GM10266 (cell line): ENCODE data around the gene HACD2.
"Not testable (repeated sequence)": the region's sequence is repeated elsewhere in the genome, so short reads cannot be mapped to it uniquely, and the experiment has no call there.

ENCODE experiments used
- DNase-seq: peaks from one replicate; pipeline ENCODE4 v3.0.0; 2012; ENCODE audit errors: extremely low spot score
- TF ChIP-seq, protein P1 (sequence below): IDR thresholded peaks from 2 replicates; pipeline ENCODE4 v1.5.1; 2012; ENCODE audit warnings: mild to moderate bottlenecking, low read depth; ENCODE audit not compliant: control insufficient read depth, insufficient read depth; ENCODE audit errors: missing control alignments

HACD2 gene

DNA sequence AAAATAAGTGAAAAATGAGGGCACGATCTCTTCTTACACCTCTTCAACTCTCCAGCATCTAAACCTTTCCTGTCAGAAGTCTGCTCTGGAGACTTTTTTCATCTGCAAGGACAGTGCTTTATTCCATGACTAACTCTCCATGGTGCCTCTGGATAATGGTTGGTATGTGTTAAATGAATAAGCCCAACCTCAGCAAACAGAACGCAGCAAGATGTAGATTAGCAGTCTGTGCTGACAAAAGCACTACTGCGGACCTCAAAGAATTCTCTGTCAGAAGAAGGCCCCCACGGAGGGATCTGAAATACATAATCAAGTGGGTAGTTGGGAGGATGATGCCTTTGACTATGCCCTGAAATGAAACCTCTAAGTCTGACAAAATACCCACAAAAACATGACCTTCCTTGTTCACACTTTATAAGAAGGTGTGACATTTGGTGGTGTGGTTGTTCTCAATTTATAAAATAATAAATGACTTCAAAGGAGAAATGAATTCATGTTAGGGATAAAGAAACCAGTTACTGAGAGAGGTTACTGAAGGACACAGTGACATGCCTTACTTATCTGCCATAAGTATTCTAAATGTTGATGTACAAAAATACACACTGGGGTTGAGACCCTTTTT, 92.8 kb downstream of the HACD2 start:
- no peak for DNase-seq
- TF ChIP-seq, protein P1, sequence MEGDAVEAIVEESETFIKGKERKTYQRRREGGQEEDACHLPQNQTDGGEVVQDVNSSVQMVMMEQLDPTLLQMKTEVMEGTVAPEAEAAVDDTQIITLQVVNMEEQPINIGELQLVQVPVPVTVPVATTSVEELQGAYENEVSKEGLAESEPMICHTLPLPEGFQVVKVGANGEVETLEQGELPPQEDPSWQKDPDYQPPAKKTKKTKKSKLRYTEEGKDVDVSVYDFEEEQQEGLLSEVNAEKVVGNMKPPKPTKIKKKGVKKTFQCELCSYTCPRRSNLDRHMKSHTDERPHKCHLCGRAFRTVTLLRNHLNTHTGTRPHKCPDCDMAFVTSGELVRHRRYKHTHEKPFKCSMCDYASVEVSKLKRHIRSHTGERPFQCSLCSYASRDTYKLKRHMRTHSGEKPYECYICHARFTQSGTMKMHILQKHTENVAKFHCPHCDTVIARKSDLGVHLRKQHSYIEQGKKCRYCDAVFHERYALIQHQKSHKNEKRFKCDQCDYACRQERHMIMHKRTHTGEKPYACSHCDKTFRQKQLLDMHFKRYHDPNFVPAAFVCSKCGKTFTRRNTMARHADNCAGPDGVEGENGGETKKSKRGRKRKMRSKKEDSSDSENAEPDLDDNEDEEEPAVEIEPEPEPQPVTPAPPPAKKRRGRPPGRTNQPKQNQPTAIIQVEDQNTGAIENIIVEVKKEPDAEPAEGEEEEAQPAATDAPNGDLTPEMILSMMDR, result no peak

DNA sequence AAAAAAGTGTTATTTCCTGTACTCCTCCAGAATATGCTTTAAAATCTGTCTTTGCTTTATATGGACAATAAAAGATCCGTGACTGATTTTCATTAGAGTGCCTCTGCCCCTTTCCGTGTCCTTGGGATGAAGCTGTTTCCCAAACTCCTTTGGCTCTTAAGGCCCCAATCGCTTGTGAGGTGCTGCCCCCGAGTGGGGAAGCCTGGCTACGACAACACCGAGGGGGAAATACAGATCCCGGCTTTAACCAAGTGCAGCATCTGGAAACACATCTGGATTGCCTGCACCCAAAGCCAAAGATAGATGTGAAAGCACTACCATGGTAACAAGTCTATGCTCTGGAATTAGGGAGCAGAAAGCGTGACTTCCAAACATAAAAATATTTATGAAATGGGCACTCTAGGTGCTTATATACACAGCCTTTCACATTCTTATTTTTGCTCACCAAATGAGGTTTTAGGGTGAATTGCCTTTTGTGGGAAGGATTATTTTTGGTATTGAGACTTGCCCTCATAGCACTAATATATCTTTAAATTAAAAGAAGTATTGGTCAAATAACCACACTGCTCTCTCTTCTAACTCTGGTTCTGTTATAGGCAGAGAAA, 95.4 kb downstream of the HACD2 start:
- DNase-seq, result peak; percentile 64
- TF ChIP-seq, protein P1, result peak; percentile 90

DNA sequence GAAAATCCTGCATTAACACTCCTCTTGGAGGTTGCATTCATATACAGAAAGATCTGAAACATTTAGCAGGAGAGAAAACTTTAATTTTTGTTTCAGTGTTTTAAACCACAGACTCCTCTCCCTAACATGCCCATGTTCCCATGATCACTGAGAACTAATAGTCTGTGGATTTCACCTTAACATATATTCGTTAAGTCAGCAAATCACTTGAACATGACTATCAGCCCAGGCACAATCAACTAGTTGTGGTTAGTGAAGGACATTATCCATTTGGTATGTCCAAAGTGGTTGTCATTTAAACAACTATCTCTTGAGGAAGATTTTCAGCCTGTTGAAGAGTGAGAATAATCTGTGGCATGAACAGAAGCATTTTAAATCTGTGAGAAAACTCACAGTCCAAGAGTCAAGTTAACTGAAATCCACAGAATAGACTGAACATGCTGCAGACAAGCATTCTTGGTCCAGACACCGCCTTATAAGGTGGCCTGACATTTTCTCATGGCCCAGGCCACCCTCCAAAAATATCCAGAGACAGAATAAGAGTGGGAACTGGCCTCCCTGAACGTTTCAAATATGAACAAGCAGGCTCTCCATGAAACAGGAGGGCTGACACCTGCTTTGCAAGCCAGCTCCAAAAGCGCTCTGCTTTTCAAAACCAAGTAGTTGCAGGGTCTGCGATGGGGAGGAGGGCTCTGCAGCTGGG, 96.1 kb downstream of the HACD2 start:
- DNase-seq, result no peak
- TF ChIP-seq, protein P1, result no peak

DNA sequence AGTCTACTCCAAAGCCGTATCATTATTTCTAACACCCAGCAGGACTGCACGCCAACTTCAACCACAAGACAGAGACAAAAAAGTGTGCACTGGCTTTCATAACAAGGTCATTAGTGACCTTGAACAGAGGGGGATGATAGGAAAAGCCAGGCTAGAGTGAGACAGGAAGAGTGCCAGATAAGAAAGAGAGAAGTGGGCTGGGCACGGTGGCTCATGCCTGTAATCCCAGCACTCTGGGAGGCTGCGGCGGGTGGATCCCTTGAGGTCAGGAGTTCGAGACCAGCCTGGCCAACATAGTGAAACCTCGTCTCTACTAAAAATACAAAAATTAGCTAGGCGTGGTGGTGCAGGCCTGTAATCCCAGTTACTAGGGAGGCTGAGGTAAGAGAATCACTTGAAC, 97.8 kb downstream of the HACD2 start:
- DNase-seq, result not testable (repeated sequence)

DNA sequence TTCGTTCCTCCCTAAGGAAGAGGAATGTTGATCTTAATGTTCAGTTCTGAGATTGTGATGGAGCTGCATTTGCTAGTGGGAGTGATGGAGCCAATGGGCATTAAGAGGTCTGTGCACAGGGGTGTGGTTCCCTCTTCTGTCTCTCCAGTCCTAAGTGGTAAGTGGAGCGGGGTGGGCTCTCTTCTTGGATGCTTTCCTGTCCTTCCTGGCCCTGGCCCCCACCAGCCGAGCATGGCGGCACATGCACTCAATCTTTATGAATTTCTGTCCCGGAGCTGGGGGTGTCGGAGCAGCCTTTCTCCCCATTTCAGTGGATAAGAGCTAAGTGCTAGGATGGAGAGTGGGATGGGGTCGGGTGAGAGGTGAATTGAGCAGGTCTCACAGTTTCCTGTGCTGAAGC, 98.4 kb downstream of the HACD2 start:
- TF ChIP-seq, protein P1, result no peak
- no peak for DNase-seq

DNA sequence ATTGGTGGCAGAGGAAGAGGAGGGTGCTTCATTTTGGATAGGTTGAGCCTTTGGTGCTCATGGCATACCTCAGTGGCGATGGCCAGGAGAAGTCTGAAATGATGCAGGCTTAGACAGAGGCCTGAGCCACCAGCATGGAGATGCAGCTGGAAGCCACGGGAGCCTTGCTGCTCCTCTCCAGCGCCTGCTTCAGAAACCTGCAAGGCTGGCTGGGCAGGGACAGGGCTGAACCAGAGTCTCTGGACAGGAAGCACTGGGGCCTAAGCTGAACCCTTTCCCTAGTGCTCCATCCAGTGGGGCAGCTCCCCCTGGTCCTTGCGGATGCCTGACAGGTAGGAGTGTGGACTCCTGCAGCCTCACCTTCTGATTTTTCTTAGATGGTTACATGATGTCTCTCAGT, 99.3 kb downstream of the HACD2 start:
- TF ChIP-seq, protein P1, result no peak
- no peak for DNase-seq

DNA sequence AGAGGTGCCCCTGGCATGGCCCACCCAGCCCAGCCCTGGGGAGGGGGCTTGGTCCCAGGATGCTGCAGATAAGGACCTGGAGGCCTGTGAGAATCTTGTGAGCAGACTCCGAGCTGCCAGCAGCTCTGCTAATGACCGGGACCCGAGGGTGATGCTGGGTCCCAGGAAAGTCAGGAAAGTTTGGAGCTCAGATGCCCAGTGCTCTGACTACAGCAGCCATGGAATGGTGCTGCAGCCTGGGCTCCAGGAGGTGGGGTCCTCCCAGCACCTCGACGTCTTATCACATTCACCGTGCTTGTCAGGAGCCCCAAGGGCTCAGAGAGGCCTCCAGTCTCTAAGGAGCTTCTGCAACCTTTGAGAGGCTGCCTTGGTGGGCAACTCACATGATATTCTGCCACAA, 101.7 kb downstream of the HACD2 start:
- TF ChIP-seq, protein P1, result no peak

More for the DNA sequence above, 101.7 kb downstream of the HACD2 start:
- DNase-seq, result no peak
